GM21723 (cell line): ENCODE measurements around the gene RNF112.
"Not testable (repeated sequence)": the region's sequence is repeated elsewhere in the genome, so short reads cannot be mapped to it uniquely, and the experiment has no call there.

Experiments used
- ATAC-seq: cut with Tn5 transposase; IDR thresholded peaks from one replicate; pipeline ENCODE4 v1.9.1; 2021; ENCODE audit warnings: mild to moderate bottlenecking, moderate library complexity; ENCODE audit not compliant: unreplicated experiment

The RNF112 gene

GRCh38 chr17:19412510-19412909 lies 1.5 kb downstream of the RNF112 start:
- no peak for ATAC-seq

GRCh38 chr17:19412984-19413383 lies 2.0 kb downstream of the RNF112 start:
- ATAC-seq = no peak

- no peak for ATAC-seq
Measured at GRCh38 chr17:19413761-19414160, 2.7 kb downstream of the RNF112 start.

GRCh38 chr17:19414396-19415280 lies 3.6 kb downstream of the RNF112 start:
- ATAC-seq = no peak

GRCh38 chr17:19415311-19415710 lies 4.3 kb downstream of the RNF112 start:
- no peak for ATAC-seq

GRCh38 chr17:19415806-19416775 lies 5.1 kb downstream of the RNF112 start:
- no peak for ATAC-seq

GRCh38 chr17:19417611-19418010 lies 6.6 kb downstream of the RNF112 start:
- no peak for ATAC-seq

GRCh38 chr17:19418251-19418992 lies 7.4 kb downstream of the RNF112 start:
- no peak for ATAC-seq

- ATAC-seq = no peak
Measured at GRCh38 chr17:19421219-19421618, 10.2 kb downstream of the RNF112 start.

- ATAC-seq = no peak
Measured at GRCh38 chr17:19421926-19422325, 10.9 kb downstream of the RNF112 start.

GRCh38 chr17:19424934-19425868 lies 14.2 kb downstream of the RNF112 start:
- no peak for ATAC-seq

GRCh38 chr17:19426631-19427030 lies 15.6 kb downstream of the RNF112 start:
- no peak for ATAC-seq

- ATAC-seq = no peak
Measured at GRCh38 chr17:19431691-19432090, 20.7 kb downstream of the RNF112 start.

GRCh38 chr17:19433255-19433654 lies 22.2 kb downstream of the RNF112 start:
- no peak for ATAC-seq

- no peak for ATAC-seq
Measured at GRCh38 chr17:19433727-19434340, 22.8 kb downstream of the RNF112 start.

GRCh38 chr17:19440421-19440820 lies 29.4 kb downstream of the RNF112 start:
- ATAC-seq = no peak

GRCh38 chr17:19441288-19441687 lies 30.3 kb downstream of the RNF112 start:
- not testable (repeated sequence) for ATAC-seq

- no peak for ATAC-seq
Measured at GRCh38 chr17:19442731-19443130, 31.7 kb downstream of the RNF112 start.

GRCh38 chr17:19443148-19443547 lies 32.1 kb downstream of the RNF112 start:
- no peak for ATAC-seq
